Fibroblast of the aortic adventitia (primary cell): Measurements from ENCODE around the gene TEX101. TPM values are rescaled to one million over a fixed set of nuclear protein-coding genes. Genes with fewer than 3 reads are reported as not detected.

ENCODE experiments used
- DNase-seq: peaks from one replicate; pipeline ENCODE4 v3.0.0-alpha.2; 2010; ENCODE audit warnings: low read depth
- H3K4me3 ChIP-seq: 2 replicates; pipeline ENCODE4 v1.5.1; 2011; ENCODE audit warnings: low read depth, mild to moderate bottlenecking, control low read depth, low read length, moderate library complexity
- CTCF ChIP-seq: IDR thresholded peaks from 2 replicates; pipeline ENCODE4 v1.5.1; 2011; ENCODE audit warnings: mild to moderate bottlenecking, low read length, control low read depth, inconsistent platforms; ENCODE audit not compliant: insufficient read depth
- total RNA-seq: library from RNA; depleted of rRNA; stranded (reverse); fragments of >200 nt; gene quantifications from 2 replicates; pipeline ENCODE4 v1.2.3, GENCODE V29; 2012; ENCODE audit warnings: low replicate concordance

TEX101 gene
- total RNA-seq, 1 donor: not detected

GRCh38 chr19:43422689-43423066 lies 8.0 kb downstream of the TEX101 start:
- TF ChIP-seq CTCF: no peak
- H3K4me3 ChIP-seq: no peak overlapping the region
- no peak for DNase-seq

DNA sequence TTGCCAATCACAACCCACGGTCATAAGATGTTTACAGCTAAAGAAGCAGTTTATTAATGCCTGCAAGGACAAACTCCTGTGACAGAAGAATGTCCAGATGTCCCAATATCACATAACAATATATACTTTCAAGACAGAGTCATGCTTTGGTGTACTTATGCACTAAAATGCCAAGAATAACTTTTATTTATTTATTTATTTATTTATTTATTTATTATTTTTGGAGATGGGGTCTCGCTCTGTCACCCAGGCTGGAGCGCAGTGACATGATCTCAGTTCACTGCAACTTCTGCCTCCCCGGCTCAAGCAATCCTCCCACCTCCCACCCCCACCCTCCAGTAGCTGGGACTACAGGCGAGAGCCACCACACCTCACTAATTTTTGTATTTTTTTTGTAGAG lies 9.1 kb downstream of the TEX101 start:
- TF ChIP-seq CTCF: no peak
- H3K4me3 ChIP-seq: no peak overlapping the region
- no peak for DNase-seq

GRCh38 chr19:43425567-43426392 lies 11.1 kb downstream of the TEX101 start:
- peak; percentile 71 for TF ChIP-seq CTCF
- DNase-seq: peak; percentile 43
- no peak overlapping the region for H3K4me3 ChIP-seq

- no peak for TF ChIP-seq CTCF
- DNase-seq: no peak
- H3K4me3 ChIP-seq: no peak overlapping the region
These were observed 14.7 kb downstream of the TEX101 start for GRCh38 chr19:43429395-43429794.

GRCh38 chr19:43430142-43430710 lies 15.5 kb downstream of the TEX101 start:
- DNase-seq: peak; percentile 18
- peak; percentile 14 for TF ChIP-seq CTCF
- no peak overlapping the region for H3K4me3 ChIP-seq

DNA sequence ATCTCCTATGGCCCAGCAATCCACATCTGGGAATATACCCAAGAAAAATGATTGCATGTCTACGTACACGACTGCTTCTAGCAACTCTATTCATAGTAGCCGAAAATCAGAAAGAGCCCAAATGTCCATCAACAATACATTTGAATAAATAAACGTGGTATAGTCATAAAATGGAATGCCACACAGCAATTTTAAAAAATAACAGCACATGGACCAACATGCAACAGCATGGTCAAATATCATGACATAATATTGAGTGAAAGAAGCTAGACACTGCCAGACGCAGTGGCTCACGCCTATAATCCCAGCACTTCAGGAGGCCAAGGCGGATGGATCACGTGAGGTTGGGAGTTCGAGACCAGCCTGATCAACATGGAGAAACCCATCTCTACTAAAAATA lies 16.3 kb downstream of the TEX101 start:
- TF ChIP-seq CTCF: no peak
- DNase-seq: no peak
- no peak overlapping the region for H3K4me3 ChIP-seq
